GM10266 (cell line): Measurements from ENCODE around the gene GBA2.

Source experiments
- DNase-seq: peaks from one replicate; pipeline ENCODE4 v3.0.0; 2012; ENCODE audit errors: extremely low spot score
- TF ChIP-seq, protein P1 (sequence below): IDR thresholded peaks from 2 replicates; pipeline ENCODE4 v1.5.1; 2012; ENCODE audit warnings: mild to moderate bottlenecking, low read depth; ENCODE audit not compliant: control insufficient read depth, insufficient read depth; ENCODE audit errors: missing control alignments

Gene GBA2

DNA sequence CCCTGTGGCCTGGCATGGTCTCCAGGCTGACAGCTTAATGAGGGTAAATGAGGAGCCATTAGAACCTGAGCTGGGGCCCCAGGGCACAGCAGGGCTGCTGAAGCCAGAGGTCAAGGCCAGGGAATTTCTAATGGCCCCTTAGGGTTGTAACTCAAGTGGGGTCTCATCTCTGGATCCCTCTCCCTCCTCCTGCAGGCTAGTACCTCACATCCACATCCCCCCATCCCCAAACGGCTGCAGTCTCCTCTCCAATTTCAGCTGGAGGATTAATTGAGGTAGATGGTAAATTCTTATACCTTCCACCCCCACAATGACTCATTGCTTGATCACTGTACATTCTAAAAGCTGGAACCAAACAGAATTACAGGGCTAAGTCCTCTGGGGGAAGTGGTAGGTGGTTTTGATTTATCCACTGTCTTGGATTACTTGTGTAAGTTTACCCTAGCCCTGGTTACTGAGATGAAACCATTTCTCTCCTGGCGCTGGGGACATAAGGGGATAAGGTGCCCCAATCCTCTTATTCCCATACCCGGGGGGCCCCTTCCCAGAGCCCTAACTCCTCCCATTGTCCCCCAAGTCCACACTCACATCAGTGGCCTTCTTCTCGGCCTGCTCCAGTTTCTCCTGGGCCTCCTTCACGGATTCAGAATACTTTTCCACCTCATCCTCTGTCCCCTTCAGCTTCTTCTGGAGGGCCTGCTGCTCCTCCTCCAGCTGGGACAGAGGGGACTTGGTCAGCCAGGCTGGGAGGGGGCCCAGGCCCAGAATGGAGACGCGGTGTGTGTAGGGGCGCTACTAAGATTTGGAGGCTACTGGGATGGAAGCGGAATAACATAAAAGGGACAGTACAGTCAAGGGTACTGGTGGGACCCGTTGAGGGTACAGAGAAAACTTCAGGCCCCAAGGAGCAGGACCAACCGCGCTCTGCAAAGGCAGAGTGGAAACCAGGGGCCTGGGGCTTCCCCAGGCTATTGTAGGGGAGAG is 60.2 kb downstream of the GBA2 start:
- TF ChIP-seq, protein P1, sequence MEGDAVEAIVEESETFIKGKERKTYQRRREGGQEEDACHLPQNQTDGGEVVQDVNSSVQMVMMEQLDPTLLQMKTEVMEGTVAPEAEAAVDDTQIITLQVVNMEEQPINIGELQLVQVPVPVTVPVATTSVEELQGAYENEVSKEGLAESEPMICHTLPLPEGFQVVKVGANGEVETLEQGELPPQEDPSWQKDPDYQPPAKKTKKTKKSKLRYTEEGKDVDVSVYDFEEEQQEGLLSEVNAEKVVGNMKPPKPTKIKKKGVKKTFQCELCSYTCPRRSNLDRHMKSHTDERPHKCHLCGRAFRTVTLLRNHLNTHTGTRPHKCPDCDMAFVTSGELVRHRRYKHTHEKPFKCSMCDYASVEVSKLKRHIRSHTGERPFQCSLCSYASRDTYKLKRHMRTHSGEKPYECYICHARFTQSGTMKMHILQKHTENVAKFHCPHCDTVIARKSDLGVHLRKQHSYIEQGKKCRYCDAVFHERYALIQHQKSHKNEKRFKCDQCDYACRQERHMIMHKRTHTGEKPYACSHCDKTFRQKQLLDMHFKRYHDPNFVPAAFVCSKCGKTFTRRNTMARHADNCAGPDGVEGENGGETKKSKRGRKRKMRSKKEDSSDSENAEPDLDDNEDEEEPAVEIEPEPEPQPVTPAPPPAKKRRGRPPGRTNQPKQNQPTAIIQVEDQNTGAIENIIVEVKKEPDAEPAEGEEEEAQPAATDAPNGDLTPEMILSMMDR: no peak
- no peak for DNase-seq

- TF ChIP-seq, protein P1: no peak
- DNase-seq: no peak
These were observed 61.0 kb downstream of the GBA2 start for GRCh38 chr9:35687972-35688557.

GRCh38 chr9:35687306-35687705 is 61.7 kb downstream of the GBA2 start:
- TF ChIP-seq, protein P1: no peak

More at GRCh38 chr9:35687306-35687705, 61.7 kb downstream of the GBA2 start:
- DNase-seq: no peak
